ENCODE measurements around the gene DCAF11.
A peak's percentile ranks its signal among the peaks of the same experiment; 100 is the strongest.

Gene DCAF11

GRCh38 chr14:24139272-24139934 is 24.8 kb downstream of the DCAF11 start:
- no peak for DNase-seq (ENCODE audit: low read depth)

- peak; percentile 99 for DNase-seq (ENCODE audit: low read depth)
Measured at GRCh38 chr14:24141097-24141880, 26.7 kb downstream of the DCAF11 start, which contains the start of gene EMC9. Gene EMC9 (minus strand): TSS chr14:24141591. CDS start chr14:24141304, 287 bp downstream.

DNA sequence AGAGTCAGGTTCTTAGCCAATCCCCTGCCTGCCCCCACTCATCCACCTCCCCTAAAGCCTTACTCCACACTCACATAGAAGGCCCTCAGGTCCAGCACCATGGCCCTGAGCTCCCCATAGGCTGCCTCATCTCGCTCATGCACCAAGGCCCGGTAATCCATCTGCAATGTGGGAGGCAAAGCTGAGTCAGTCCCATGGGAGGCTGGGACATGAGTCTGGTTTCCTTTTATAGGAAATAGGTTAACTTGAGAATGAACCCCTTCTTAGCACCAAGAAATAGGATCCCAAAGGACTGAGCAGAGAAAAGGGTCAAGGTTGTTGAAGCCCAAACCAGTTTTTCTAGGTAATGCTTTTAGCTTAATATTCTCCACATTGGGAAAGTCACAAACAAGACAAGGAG is 28.9 kb downstream of the DCAF11 start:
- DNase-seq (ENCODE audit: low read depth) = no peak

GRCh38 chr14:24144451-24144850 is 29.9 kb downstream of the DCAF11 start:
- DNase-seq (ENCODE audit: low read depth) = no peak

GRCh38 chr14:24145219-24145618 is 30.6 kb downstream of the DCAF11 start:
- no peak for DNase-seq (ENCODE audit: low read depth)

DNA sequence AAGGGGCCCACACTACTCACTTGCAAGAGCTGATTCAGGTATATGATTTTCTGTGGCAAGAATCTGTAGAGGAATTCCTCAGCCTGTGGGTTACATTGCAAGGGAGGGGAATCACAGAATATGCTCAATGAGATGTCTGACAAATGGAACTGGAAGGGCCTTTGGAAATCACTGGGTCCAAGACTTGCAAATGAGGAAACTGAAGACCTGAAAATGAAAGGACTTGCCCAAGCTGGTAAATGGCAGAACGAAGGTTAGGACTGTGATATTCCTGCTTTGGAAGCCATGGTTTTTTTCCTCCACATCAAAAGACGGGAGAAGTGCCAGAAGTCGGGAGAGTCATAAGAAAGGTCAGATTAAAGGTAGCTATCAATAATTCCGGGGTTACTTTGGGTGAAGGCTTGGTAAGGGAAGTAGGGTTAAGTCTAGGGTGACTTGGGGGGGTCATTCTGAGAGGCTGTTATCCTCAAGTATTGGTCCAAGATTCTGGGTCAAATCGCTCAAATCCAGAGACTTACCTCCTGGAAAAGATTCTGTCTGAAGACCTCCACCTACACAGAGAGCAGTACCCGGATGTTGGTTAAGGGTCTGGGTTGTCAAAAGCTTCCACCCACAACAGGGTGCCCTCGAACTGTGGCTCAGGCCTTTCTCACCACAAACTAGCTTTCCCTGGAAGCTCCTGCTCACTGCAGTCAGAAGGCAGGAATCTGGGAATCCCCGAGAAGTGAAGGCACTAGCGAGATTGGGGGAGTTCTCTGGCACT is 31.3 kb downstream of the DCAF11 start:
- DNase-seq (ENCODE audit: low read depth) = no peak

DNA sequence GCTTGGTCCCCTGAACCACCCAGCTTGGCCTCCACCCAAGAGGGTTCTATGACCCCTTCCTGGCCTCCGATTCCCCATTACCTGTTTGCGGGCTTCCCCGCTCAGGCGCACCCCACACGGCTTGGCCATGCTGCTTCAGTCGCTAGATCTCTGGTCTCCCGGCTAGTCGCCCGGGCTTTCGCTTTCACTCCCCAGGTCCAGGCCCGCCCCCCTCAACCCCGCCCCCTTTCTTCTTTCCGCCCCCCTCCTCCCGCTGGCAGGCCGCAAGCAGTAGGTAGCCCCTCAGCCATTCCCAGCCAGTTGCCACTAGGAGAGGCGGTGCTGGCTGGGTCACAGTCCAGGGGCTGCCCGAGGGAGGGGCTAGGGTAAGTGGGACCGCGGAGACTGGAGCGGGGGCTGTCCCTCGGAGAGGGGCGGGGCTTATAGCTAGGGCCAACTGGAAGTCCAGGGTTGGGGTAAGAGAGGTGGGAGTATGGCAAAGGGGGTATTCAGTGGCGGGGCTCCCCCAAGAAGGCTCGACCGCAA is 31.9 kb downstream of the DCAF11 start, which contains the start of gene PSME2:
TSS of gene PSME2 (minus strand) at position 158 of the 525 bp plus-strand sequence. CDS start at position 129, 29 bp downstream.
- DNase-seq (ENCODE audit: low read depth) = peak; percentile 75

DNA sequence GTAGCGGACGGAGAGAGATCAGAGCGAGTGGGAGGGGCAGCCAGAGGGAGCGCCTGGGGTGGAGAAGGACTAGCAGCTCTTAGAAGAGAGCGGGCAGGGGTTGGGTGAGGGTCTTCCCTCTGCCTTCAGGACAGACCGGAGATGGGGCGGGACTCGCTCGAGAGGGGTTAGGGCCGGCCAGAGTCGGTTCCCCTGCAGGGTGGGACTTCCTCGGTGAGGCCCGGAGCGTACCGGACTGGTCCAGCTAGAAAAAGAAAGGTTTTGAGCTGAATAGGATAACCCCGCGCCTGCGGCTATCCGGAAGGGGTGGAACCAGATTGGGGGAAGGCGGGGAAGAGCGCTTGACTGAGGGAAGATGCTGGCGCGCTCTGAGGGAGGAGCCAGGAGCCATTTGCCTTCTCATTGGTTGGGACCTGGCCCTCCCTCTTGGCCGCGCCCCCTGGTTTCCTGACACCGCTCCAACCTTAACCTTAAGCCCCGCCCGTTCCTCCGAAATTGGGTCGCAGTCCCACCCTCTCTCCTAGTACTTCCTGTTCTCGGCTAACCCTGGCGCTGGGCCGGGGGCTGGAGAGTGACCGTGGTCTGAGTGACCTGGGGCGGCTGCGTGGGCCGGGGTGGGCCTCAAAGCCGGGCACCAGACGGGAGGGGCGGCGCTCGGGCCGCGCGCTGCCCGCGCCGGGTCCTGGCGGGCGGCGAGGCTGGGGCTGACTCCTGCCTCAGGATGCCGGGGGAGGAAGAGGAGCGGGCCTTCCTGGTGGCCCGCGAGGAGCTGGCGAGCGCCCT is 32.6 kb downstream of the DCAF11 start, which contains the start of gene RNF31:
TSS of gene RNF31 (plus strand) at position 521 of the 783 bp plus-strand sequence. CDS start at position 722, 201 bp downstream.
- peak; percentile 96 for DNase-seq (ENCODE audit: low read depth)

DNA sequence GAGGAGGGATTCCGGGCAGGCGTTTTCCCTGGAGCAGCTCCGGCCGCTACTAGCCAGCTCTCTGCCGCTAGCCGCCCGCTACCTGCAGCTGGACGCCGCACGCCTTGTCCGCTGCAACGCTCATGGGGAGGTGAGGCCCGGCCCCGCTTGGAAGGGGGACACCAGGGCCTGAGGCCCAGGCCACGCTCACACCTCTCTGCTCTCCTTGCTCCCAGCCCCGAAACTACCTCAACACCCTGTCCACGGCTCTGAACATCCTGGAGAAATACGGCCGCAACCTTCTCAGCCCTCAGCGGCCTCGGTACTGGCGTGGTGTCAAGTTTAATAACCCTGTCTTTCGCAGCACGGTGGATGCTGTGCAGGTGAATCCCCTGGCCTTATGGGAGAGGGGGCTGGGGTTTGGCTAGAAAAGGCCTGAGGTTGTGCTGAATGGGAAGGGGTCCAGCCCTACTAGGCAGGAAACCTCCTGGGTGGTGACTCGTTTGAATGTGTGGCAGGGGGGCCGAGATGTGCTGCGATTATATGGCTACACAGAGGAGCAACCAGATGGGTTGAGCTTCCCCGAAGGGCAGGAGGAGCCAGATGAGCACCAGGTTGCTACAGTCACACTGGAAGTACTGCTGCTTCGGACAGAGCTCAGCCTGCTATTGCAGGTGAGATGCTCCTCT is 33.3 kb downstream of the DCAF11 start:
- no peak for DNase-seq (ENCODE audit: low read depth)

DNA sequence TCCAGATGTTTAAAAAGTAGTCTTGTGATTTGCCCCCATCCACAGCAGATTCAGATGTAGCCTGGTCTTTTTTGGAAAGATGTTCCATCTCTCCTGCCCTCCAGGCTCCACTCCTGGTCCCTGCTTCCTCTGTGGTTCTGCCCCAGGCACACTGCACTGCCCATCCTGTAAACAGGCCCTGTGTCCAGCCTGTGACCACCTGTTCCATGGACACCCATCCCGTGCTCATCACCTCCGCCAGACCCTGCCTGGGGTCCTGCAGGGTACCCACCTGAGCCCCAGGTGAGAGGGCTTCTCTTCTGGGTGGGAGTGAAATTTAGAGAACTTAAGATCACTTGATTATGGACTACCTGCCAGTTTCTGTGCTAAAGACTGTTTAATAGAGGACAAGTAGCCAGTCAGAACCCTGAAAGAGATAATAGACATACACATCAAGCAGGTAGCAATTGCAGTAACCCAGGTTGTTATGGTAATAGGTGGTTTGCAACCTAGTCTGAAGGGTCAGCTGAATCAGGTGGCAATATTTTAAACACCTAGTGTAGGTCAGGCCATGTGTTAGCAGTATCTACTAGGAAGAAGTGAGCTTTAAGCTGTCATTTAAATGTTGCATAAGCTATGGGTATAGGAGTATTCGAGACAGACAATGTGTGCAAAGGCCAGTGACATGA is 34.9 kb downstream of the DCAF11 start:
- DNase-seq (ENCODE audit: low read depth) = no peak

DNA sequence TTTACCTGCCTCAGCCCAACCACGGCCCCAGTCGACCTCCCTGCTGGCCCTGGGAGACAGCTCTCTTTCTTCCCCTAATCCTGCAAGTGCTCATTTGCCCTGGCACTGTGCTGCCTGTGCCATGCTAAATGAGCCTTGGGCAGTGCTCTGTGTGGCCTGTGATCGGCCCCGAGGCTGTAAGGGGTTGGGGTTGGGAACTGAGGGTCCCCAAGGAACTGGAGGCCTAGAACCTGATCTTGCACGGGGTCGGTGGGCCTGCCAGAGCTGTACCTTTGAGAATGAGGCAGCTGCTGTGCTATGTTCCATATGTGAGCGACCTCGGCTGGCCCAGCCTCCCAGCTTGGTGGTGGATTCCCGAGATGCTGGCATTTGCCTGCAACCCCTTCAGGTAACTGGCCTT is 35.5 kb downstream of the DCAF11 start:
- DNase-seq (ENCODE audit: low read depth) = no peak

- no peak for DNase-seq (ENCODE audit: low read depth)
Measured at GRCh38 chr14:24150567-24150966, 36.0 kb downstream of the DCAF11 start.

GRCh38 chr14:24150993-24151392 is 36.4 kb downstream of the DCAF11 start:
- DNase-seq (ENCODE audit: low read depth) = no peak

DNA sequence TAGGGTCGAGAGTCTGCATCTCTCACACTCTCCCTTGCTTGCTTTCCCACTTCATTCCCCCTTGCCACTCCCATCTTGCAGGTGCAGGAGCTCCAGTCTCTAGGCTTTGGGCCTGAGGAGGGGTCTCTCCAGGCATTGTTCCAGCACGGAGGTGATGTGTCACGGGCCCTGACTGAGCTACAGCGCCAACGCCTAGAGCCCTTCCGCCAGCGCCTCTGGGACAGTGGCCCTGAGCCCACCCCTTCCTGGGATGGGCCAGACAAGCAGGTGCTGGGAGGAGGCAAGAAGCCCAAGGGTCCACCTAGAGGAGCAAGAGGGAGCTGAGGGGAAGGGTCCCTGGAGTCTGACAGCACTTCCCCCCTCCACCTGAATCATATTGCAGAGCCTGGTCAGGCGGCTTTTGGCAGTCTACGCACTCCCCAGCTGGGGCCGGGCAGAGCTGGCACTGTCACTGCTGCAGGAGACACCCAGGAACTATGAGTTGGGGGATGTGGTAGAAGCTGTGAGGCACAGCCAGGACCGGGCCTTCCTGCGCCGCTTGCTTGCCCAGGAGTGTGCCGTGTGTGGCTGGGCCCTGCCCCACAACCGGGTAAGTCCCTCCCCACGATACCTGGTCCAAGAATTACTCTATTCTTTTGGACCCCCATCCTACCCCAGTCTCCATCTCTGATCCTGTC is 37.0 kb downstream of the DCAF11 start:
- no peak for DNase-seq (ENCODE audit: low read depth)

DNA sequence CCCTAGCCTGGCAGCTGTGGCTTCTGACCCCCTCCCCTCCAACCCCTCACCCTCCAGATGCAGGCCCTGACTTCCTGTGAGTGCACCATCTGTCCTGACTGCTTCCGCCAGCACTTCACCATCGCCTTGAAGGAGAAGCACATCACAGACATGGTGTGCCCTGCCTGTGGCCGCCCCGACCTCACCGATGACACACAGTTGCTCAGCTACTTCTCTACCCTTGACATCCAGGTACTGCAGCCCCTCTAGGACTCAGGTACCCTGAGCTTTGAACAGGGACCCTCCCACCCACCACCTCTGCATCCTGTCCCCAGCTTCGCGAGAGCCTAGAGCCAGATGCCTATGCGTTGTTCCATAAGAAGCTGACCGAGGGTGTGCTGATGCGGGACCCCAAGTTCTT is 40.5 kb downstream of the DCAF11 start:
- no peak for DNase-seq (ENCODE audit: low read depth)

DNA sequence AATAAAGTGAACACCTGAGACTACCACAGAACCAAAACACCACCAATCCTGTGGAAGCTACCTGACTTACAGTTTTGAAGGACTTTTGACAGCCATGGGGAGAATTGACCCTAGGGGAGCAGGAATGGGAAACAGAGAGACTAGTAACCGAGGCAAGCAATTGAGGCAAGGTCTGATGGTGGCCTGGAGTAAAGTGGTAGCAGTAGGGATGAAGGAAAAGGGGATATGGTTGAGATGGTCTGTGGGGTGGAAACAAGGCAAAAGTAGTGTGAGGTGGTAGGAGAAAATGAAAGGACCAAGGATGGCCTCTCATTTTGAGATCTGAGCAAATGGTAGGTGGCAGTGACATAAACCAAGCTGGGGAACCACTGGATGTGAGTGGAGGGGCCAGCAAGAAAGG is 42.3 kb downstream of the DCAF11 start:
- DNase-seq (ENCODE audit: low read depth) = no peak

DNA sequence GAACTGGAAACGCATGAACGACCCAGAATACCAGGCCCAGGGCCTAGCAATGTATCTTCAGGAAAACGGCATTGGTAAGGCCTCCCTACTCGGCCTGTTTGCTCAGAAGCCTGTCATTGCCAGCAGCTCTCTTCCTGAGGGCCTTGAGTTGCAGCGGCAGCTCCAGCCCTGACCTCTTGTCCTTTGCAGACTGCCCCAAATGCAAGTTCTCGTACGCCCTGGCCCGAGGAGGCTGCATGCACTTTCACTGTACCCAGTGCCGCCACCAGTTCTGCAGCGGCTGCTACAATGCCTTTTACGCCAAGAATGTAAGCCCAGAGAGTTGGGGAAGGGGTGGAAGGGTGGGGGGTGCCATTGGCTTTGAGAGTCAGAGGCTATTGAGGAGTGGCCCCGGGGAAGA is 42.8 kb downstream of the DCAF11 start:
- DNase-seq (ENCODE audit: low read depth) = no peak

- DNase-seq (ENCODE audit: low read depth) = no peak
Measured at GRCh38 chr14:24159777-24160498, 45.4 kb downstream of the DCAF11 start.

DNA sequence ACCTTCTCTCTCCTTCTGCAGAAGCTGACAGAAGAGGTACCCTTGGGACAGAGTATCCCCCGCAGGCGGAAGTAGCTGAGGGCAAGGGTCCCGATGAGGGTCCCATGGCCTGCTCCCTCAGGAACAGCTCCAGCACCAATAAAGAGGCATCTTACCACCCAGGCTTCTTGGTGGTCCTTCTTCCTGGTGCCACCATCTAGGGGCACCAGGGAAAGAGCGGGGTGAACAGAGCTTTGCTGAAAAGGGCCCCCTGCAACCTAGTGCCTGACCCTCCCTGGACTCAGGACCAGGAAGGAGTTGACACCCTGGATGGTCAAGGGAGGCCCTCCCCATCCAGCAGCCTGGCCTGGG is 45.9 kb downstream of the DCAF11 start:
- no peak for DNase-seq (ENCODE audit: low read depth)

Data from activated gamma-delta T cell treated with anti-CD3 and anti-CD28 coated beads, Interleukin-2, amount 50 U/mL, for 16 hours (primary cell).